HEK293 (cell line): ENCODE data around the gene LASP1.

Experiments used
- GLIS1 ChIP-seq: fragments of 450-650 bp; formaldehyde crosslinking; IDR thresholded peaks from 2 replicates; pipeline ENCODE4 v1.5.1; 2016; ENCODE audit warnings: missing biosample characterization, missing genetic modification characterization
- HOXA7 ChIP-seq: sonication (generic); formaldehyde crosslinking; IDR thresholded peaks from 2 replicates; pipeline ENCODE4 v1.8.1; 2022; ENCODE audit warnings: missing genetic modification reagents, borderline replicate concordance
- KLF1 ChIP-seq: fragments of 450-650 bp; formaldehyde crosslinking; IDR thresholded peaks from 2 replicates; pipeline ENCODE4 v1.5.1; 2016; ENCODE audit warnings: missing biosample characterization, missing genetic modification characterization
- KLF9 ChIP-seq: fragments of 450-650 bp; formaldehyde crosslinking; IDR thresholded peaks from 2 replicates; pipeline ENCODE4 v1.5.1; 2016; ENCODE audit warnings: missing biosample characterization, missing genetic modification characterization, low read depth
- ZBTB1 ChIP-seq: fragments of 450-650 bp; formaldehyde crosslinking; IDR thresholded peaks from 2 replicates; pipeline ENCODE4 v1.5.1; 2016; ENCODE audit warnings: missing biosample characterization, missing genetic modification characterization
- ZFHX2 ChIP-seq: fragments of 450-650 bp; formaldehyde crosslinking; conservative IDR thresholded peaks from 2 replicates; pipeline ENCODE4 v1.5.1; 2016; ENCODE audit warnings: missing biosample characterization, missing genetic modification characterization
- ZFP41 ChIP-seq: fragments of 450-650 bp; formaldehyde crosslinking; IDR thresholded peaks from 2 replicates; pipeline ENCODE4 v1.5.1; 2016; ENCODE audit warnings: missing biosample characterization, missing genetic modification characterization, borderline replicate concordance
- ZNF292 ChIP-seq: fragments of 450-650 bp; formaldehyde crosslinking; IDR thresholded peaks from 2 replicates; pipeline ENCODE4 v1.5.1; 2016; ENCODE audit warnings: low read depth, missing biosample characterization, missing genetic modification characterization, borderline replicate concordance
- ZNF350 ChIP-seq: fragments of 450-650 bp; formaldehyde crosslinking; IDR thresholded peaks from 2 replicates; pipeline ENCODE4 v1.5.0; 2017; ENCODE audit warnings: missing biosample characterization, mild to moderate bottlenecking, missing genetic modification characterization
- ZNF416 ChIP-seq: fragments of 450-650 bp; formaldehyde crosslinking; IDR thresholded peaks from 2 replicates; pipeline ENCODE4 v1.5.1; 2016; ENCODE audit warnings: missing biosample characterization, missing genetic modification characterization
- ZNF549 ChIP-seq: fragments of 450-650 bp; IDR thresholded peaks from 2 replicates; pipeline ENCODE4 v1.5.1; 2018; ENCODE audit warnings: missing biosample characterization, missing genetic modification characterization, mild to moderate bottlenecking, inconsistent platforms, moderate library complexity
- ZNF621 ChIP-seq: fragments of 450-650 bp; formaldehyde crosslinking; IDR thresholded peaks from 2 replicates; pipeline ENCODE4 v1.5.1; 2017; ENCODE audit warnings: missing biosample characterization, missing genetic modification characterization
- ZNF626 ChIP-seq: fragments of 450-650 bp; sonication (Bioruptor Pico); formaldehyde crosslinking; IDR thresholded peaks from 2 replicates; pipeline ENCODE4 v1.5.1; 2018; ENCODE audit warnings: missing biosample characterization, missing genetic modification characterization, inconsistent platforms
- ZNF701 ChIP-seq: fragments of 450-650 bp; formaldehyde crosslinking; IDR thresholded peaks from 2 replicates; pipeline ENCODE4 v1.5.1; 2016; ENCODE audit warnings: missing biosample characterization, missing genetic modification characterization
- ZNF792 ChIP-seq: fragments of 450-650 bp; formaldehyde crosslinking; IDR thresholded peaks from 2 replicates; pipeline ENCODE4 v1.5.1; 2016; ENCODE audit warnings: missing biosample characterization, missing genetic modification characterization
- TF ChIP-seq, protein P1 (sequence below): fragments of 450-650 bp; formaldehyde crosslinking; IDR thresholded peaks from 2 replicates; pipeline ENCODE4 v1.5.1; 2016; ENCODE audit warnings: missing biosample characterization, missing genetic modification characterization
- TF ChIP-seq, protein P2 (sequence below): fragments of 450-650 bp; formaldehyde crosslinking; IDR thresholded peaks from 2 replicates; pipeline ENCODE4; 2016; ENCODE audit warnings: missing biosample characterization, missing genetic modification characterization
- TF ChIP-seq, protein P3 (sequence below): fragments of 450-650 bp; formaldehyde crosslinking; IDR thresholded peaks from 2 replicates; pipeline ENCODE4 v1.5.1; 2016; ENCODE audit warnings: missing biosample characterization, missing genetic modification characterization, borderline replicate concordance
- TF ChIP-seq, protein P4 (sequence below): fragments of 450-650 bp; formaldehyde crosslinking; IDR thresholded peaks from 2 replicates; pipeline ENCODE4 v1.5.1; 2016; ENCODE audit warnings: missing biosample characterization, missing genetic modification characterization
- TF ChIP-seq, protein P5 (sequence below): fragments of 450-650 bp; formaldehyde crosslinking; IDR thresholded peaks from 2 replicates; pipeline ENCODE4 v1.5.1; 2016; ENCODE audit warnings: missing biosample characterization, missing genetic modification characterization
- TF ChIP-seq, protein P6 (sequence below): fragments of 450-650 bp; formaldehyde crosslinking; IDR thresholded peaks from 2 replicates; pipeline ENCODE4 v1.5.0; 2017; ENCODE audit warnings: missing biosample characterization, missing genetic modification characterization, borderline replicate concordance
- TF ChIP-seq, protein P7 (sequence below): fragments of 450-650 bp; formaldehyde crosslinking; IDR thresholded peaks from 2 replicates; pipeline ENCODE4 v1.5.1; 2016; ENCODE audit warnings: missing biosample characterization, missing genetic modification characterization

Gene LASP1

DNA sequence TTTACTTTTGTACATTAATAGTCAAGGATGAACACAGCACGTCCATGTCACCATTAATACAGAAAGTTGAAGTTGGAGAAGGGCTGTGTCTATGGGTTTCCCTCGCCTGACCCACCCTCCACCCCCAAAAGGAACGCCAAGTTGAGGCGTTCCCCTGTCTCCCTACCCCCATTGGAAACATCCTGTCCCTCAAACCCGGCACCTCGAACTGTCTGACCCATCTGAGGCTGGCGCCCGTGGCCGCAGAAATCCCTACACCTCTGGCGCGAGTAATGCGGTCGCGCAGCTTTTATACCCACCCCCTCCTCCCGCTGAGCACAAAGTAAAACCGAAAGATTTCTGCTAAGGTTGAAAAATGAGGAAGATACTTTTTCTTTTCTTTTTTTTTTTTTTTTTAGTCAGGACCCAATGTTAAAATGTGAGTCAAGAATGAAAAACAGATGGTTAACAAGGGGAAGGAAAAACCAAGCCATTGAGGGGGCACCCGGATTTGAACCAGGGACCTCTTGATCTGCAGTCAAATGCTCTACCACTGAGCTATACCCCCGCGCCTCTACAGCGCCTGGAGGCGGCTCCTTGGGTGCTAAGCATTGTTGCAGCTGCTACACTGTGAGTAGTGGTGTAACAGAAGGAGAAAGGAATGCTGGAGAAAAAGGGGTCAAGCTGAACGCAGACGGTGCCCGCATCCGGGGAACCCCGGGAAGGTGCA is 887 bp upstream of the LASP1 start (continued):
- TF ChIP-seq, protein P1, sequence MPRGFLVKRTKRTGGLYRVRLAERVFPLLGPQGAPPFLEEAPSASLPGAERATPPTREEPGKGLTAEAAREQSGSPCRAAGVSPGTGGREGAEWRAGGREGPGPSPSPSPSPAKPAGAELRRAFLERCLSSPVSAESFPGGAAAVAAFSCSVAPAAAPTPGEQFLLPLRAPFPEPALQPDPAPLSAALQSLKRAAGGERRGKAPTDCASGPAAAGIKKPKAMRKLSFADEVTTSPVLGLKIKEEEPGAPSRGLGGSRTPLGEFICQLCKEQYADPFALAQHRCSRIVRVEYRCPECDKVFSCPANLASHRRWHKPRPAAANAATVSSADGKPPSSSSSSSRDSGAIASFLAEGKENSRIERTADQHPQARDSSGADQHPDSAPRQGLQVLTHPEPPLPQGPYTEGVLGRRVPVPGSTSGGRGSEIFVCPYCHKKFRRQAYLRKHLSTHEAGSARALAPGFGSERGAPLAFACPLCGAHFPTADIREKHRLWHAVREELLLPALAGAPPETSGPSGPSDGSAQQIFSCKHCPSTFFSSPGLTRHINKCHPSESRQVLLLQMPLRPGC (tag by site-specific recombination), result no peak
- TF ChIP-seq, protein P2, sequence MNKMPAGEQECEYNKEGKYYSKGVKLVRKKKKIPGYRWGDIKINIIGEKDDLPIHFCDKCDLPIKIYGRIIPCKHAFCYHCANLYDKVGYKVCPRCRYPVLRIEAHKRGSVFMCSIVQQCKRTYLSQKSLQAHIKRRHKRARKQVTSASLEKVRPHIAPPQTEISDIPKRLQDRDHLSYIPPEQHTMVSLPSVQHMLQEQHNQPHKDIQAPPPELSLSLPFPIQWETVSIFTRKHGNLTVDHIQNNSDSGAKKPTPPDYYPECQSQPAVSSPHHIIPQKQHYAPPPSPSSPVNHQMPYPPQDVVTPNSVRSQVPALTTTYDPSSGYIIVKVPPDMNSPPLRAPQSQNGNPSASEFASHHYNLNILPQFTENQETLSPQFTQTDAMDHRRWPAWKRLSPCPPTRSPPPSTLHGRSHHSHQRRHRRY, result no peak; the same call in 1 of the 2 replicates
- TF ChIP-seq ZNF416 (tag by site-specific recombination), result no peak
- TF ChIP-seq KLF1 (tag by site-specific recombination), result no peak
- TF ChIP-seq KLF9 (tag by site-specific recombination), result no peak
- TF ChIP-seq ZNF792 (tag by site-specific recombination), result no peak
- TF ChIP-seq, protein P3, sequence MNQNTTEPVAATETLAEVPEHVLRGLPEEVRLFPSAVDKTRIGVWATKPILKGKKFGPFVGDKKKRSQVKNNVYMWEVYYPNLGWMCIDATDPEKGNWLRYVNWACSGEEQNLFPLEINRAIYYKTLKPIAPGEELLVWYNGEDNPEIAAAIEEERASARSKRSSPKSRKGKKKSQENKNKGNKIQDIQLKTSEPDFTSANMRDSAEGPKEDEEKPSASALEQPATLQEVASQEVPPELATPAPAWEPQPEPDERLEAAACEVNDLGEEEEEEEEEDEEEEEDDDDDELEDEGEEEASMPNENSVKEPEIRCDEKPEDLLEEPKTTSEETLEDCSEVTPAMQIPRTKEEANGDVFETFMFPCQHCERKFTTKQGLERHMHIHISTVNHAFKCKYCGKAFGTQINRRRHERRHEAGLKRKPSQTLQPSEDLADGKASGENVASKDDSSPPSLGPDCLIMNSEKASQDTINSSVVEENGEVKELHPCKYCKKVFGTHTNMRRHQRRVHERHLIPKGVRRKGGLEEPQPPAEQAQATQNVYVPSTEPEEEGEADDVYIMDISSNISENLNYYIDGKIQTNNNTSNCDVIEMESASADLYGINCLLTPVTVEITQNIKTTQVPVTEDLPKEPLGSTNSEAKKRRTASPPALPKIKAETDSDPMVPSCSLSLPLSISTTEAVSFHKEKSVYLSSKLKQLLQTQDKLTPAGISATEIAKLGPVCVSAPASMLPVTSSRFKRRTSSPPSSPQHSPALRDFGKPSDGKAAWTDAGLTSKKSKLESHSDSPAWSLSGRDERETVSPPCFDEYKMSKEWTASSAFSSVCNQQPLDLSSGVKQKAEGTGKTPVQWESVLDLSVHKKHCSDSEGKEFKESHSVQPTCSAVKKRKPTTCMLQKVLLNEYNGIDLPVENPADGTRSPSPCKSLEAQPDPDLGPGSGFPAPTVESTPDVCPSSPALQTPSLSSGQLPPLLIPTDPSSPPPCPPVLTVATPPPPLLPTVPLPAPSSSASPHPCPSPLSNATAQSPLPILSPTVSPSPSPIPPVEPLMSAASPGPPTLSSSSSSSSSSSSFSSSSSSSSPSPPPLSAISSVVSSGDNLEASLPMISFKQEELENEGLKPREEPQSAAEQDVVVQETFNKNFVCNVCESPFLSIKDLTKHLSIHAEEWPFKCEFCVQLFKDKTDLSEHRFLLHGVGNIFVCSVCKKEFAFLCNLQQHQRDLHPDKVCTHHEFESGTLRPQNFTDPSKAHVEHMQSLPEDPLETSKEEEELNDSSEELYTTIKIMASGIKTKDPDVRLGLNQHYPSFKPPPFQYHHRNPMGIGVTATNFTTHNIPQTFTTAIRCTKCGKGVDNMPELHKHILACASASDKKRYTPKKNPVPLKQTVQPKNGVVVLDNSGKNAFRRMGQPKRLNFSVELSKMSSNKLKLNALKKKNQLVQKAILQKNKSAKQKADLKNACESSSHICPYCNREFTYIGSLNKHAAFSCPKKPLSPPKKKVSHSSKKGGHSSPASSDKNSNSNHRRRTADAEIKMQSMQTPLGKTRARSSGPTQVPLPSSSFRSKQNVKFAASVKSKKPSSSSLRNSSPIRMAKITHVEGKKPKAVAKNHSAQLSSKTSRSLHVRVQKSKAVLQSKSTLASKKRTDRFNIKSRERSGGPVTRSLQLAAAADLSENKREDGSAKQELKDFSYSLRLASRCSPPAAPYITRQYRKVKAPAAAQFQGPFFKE (tag by site-specific recombination), result no peak
- no peak for TF ChIP-seq ZNF626 (tag by site-specific recombination)
- TF ChIP-seq, protein P4, sequence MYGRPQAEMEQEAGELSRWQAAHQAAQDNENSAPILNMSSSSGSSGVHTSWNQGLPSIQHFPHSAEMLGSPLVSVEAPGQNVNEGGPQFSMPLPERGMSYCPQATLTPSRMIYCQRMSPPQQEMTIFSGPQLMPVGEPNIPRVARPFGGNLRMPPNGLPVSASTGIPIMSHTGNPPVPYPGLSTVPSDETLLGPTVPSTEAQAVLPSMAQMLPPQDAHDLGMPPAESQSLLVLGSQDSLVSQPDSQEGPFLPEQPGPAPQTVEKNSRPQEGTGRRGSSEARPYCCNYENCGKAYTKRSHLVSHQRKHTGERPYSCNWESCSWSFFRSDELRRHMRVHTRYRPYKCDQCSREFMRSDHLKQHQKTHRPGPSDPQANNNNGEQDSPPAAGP (tag by site-specific recombination), result peak; percentile 91
- TF ChIP-seq ZNF292 (tag by site-specific recombination), result no peak
- no peak for TF ChIP-seq ZBTB1 (tag by site-specific recombination)
- TF ChIP-seq ZNF701 (tag by site-specific recombination), result no peak
- TF ChIP-seq ZNF549, result no peak
- TF ChIP-seq, protein P5, sequence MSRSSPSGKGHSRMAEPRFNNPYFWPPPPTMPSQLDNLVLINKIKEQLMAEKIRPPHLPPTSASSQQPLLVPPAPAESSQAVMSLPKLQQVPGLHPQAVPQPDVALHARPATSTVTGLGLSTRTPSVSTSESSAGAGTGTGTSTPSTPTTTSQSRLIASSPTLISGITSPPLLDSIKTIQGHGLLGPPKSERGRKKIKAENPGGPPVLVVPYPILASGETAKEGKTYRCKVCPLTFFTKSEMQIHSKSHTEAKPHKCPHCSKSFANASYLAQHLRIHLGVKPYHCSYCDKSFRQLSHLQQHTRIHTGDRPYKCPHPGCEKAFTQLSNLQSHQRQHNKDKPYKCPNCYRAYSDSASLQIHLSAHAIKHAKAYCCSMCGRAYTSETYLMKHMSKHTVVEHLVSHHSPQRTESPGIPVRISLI (tag by site-specific recombination), result peak; percentile 54; the same call in 1 of the 2 replicates
- no peak for TF ChIP-seq GLIS1 (tag by site-specific recombination)
- no peak for TF ChIP-seq ZNF621 (tag by site-specific recombination)
- TF ChIP-seq ZNF350 (tag by site-specific recombination), result no peak
- no peak for TF ChIP-seq HOXA7
- TF ChIP-seq, protein P6, sequence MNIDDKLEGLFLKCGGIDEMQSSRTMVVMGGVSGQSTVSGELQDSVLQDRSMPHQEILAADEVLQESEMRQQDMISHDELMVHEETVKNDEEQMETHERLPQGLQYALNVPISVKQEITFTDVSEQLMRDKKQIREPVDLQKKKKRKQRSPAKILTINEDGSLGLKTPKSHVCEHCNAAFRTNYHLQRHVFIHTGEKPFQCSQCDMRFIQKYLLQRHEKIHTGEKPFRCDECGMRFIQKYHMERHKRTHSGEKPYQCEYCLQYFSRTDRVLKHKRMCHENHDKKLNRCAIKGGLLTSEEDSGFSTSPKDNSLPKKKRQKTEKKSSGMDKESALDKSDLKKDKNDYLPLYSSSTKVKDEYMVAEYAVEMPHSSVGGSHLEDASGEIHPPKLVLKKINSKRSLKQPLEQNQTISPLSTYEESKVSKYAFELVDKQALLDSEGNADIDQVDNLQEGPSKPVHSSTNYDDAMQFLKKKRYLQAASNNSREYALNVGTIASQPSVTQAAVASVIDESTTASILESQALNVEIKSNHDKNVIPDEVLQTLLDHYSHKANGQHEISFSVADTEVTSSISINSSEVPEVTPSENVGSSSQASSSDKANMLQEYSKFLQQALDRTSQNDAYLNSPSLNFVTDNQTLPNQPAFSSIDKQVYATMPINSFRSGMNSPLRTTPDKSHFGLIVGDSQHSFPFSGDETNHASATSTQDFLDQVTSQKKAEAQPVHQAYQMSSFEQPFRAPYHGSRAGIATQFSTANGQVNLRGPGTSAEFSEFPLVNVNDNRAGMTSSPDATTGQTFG (tag by site-specific recombination), result no peak
- TF ChIP-seq, protein P7, sequence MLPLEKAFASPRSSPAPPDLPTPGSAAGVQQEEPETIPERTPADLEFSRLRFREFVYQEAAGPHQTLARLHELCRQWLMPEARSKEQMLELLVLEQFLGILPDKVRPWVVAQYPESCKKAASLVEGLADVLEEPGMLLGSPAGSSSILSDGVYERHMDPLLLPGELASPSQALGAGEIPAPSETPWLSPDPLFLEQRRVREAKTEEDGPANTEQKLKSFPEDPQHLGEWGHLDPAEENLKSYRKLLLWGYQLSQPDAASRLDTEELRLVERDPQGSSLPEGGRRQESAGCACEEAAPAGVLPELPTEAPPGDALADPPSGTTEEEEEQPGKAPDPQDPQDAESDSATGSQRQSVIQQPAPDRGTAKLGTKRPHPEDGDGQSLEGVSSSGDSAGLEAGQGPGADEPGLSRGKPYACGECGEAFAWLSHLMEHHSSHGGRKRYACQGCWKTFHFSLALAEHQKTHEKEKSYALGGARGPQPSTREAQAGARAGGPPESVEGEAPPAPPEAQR (tag by site-specific recombination), result 0 out of 2 replicates have a peak, but pooled peaks have one; percentile 24
- no peak for TF ChIP-seq ZFHX2 (tag by site-specific recombination)
- TF ChIP-seq ZFP41 (tag by site-specific recombination), result no peak
